Measurements from ENCODE around the gene PRKAG2.

DNA sequence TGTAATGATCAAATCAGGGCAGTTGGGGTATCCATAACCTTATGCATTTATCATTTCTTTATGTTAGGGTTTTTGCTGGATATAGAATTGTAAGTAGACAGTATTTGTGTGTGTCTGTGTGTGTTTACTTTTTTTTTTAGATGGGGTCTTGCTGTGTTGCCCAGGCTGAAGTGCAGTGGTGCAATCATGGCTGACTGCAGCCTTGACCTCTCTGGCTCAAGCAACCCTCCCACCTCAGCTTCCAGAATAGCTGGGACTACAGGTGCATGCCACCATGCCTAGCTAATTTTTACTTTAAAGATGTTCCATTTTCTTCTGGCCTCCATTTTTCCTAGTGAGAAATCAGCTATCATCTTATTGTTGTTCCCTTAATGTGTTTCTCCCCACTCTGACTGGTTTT is 347.1 kb downstream of the PRKAG2 start:
- TF ChIP-seq, protein P1, sequence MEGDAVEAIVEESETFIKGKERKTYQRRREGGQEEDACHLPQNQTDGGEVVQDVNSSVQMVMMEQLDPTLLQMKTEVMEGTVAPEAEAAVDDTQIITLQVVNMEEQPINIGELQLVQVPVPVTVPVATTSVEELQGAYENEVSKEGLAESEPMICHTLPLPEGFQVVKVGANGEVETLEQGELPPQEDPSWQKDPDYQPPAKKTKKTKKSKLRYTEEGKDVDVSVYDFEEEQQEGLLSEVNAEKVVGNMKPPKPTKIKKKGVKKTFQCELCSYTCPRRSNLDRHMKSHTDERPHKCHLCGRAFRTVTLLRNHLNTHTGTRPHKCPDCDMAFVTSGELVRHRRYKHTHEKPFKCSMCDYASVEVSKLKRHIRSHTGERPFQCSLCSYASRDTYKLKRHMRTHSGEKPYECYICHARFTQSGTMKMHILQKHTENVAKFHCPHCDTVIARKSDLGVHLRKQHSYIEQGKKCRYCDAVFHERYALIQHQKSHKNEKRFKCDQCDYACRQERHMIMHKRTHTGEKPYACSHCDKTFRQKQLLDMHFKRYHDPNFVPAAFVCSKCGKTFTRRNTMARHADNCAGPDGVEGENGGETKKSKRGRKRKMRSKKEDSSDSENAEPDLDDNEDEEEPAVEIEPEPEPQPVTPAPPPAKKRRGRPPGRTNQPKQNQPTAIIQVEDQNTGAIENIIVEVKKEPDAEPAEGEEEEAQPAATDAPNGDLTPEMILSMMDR (IDR thresholded peaks at IDR 0.05; ENCODE audit: low read length), result no peak
- TF ChIP-seq EZH2 (IDR thresholded peaks at IDR 0.05; ENCODE audit: borderline replicate concordance, low read length), result no peak

Measured in OCI-LY1 (cell line).